K562 (cell line): Measurements from ENCODE around the gene CENPI. TPM values are rescaled to one million over a fixed set of nuclear protein-coding genes. Genes with fewer than 3 reads are reported as not detected.

Experiments used
- ATF6 ChIP-seq: sonication (generic); formaldehyde crosslinking; IDR thresholded peaks from 2 replicates; pipeline ENCODE4 v1.4.0; 2020; ENCODE audit warnings: mild to moderate bottlenecking, missing genetic modification reagents
- ATF7 ChIP-seq: fragments of 450-650 bp; IDR thresholded peaks from 2 replicates; pipeline ENCODE4 v1.7.1; 2014; ENCODE audit warnings: mild to moderate bottlenecking, moderate library complexity
- GATAD2A ChIP-seq: fragments of 450-650 bp; IDR thresholded peaks from 2 replicates; pipeline ENCODE4 v1.6.1; 2017
- LEF1 ChIP-seq: fragments of 450-650 bp; IDR thresholded peaks from 2 replicates; pipeline ENCODE4 v1.6.1; 2016; ENCODE audit warnings: mild to moderate bottlenecking
- MYBL2 ChIP-seq, 2 experiments: fragments of 450-650 bp in 1 of 2; sonication (generic) in 1 of 2; formaldehyde crosslinking in 1 of 2; IDR thresholded peaks; 2 replicates each; pipeline versions ENCODE4 v1.6.1 to v1.8.1; 2017 to 2022; ENCODE audit warnings: borderline replicate concordance in 1 of 2, inconsistent platforms in 1 of 2, low read depth in 1 of 2, mild to moderate bottlenecking in 1 of 2, missing genetic modification reagents in 1 of 2, moderate library complexity in 1 of 2
- NBN ChIP-seq: fragments of 450-650 bp; IDR thresholded peaks from 2 replicates; pipeline ENCODE4 v1.6.1; 2016; ENCODE audit warnings: low read depth, mild to moderate bottlenecking
- NR2F6 ChIP-seq: fragments of 450-650 bp; formaldehyde crosslinking; IDR thresholded peaks from 2 replicates; pipeline ENCODE4 v1.4.0; 2020; ENCODE audit warnings: mild to moderate bottlenecking
- SIN3A ChIP-seq, 2 experiments: fragments of 150-350 bp in 1 of 2; IDR thresholded peaks; 2 replicates each; pipeline ENCODE4 v1.6.1; 2011 to 2016; ENCODE audit warnings: borderline replicate concordance in 2 of 2, low read depth in 2 of 2, low read length in 2 of 2, mild to moderate bottlenecking in 2 of 2, moderate library complexity in 2 of 2; ENCODE audit not compliant: control insufficient read depth in 1 of 2
- SMAD3 ChIP-seq: fragments of 450-650 bp; formaldehyde crosslinking; conservative IDR thresholded peaks from 2 replicates; pipeline ENCODE4 v1.4.0; 2020; ENCODE audit warnings: mild to moderate bottlenecking
- SP2 ChIP-seq: IDR thresholded peaks from 2 replicates; pipeline ENCODE4 v1.6.1; 2011; ENCODE audit warnings: mild to moderate bottlenecking, low read depth, low read length, moderate library complexity; ENCODE audit not compliant: poor library complexity, severe bottlenecking; ENCODE audit errors: extremely low read depth
- ZNF3 ChIP-seq: fragments of 250-450 bp; sonication (Bioruptor Pico); IDR thresholded peaks from 2 replicates; pipeline ENCODE4 v1.5.0; 2021; ENCODE audit warnings: mild to moderate bottlenecking, moderate library complexity
- ZZZ3 ChIP-seq: fragments of 450-650 bp; IDR thresholded peaks from 2 replicates; pipeline ENCODE4 v1.6.1; 2016; ENCODE audit warnings: antibody characterized with exemption, mild to moderate bottlenecking, moderate library complexity
- polyA plus RNA-seq, 8 experiments: library from polyadenylated mRNA; depleted of rRNA in 4 of 8; stranded (reverse) in 5 of 8; unstranded in 3 of 8; fragments of >200 nt; fragmentation: Nextera tagmentation in 2 of 8; fragmentation: Illumina TruSeq in 1 of 8; extraction: Ambion mirVana in 2 of 8; extraction: Trizol in 1 of 8; gene quantifications; 2 replicates each; pipeline versions ENCODE4 v1.2.1 to v1.2.3, GENCODE V29; 2011 to 2014; ENCODE audit warnings: inconsistent platforms in 1 of 8, missing spikeins in 1 of 8
- total RNA-seq, 7 experiments: library from RNA; depleted of rRNA in 6 of 7; stranded (reverse); fragments of >200 nt in 6 of 7; fragmentation: Illumina TruSeq in 2 of 7; extraction: Trizol in 2 of 7; gene quantifications; 2 replicates each; pipeline versions ENCODE4 v1.2.1 to v1.2.3, GENCODE V29; 2011 to 2021; ENCODE audit warnings: low replicate concordance in 1 of 7
- TF ChIP-seq, protein P1 (sequence below): IDR thresholded peaks from 2 replicates; pipeline ENCODE4 v1.6.1; 2011; ENCODE audit not compliant: insufficient read length; ENCODE audit errors: extremely low read depth
- TF ChIP-seq, protein P2 (sequence below): IDR thresholded peaks from 2 replicates; pipeline ENCODE4 v1.6.1; 2012; ENCODE audit warnings: low read depth, low read length, improper control_type of control experiment, borderline replicate concordance

The CENPI gene
- total and polyA plus RNA-seq, 9 of the 15 experiments (the other 6 are each of a cell fraction or from before 2014, with no cell fraction given) = 6.6 to 23.5 (median 14.9) TPM

GRCh38 chrX:101051549-101052302, 46.3 kb upstream of the CENPI start, which contains the start of gene TRMT2B (continued):
- TF ChIP-seq SMAD3 (CRISPR knock-in tag) = no peak
- TF ChIP-seq SP2 = no peak
- TF ChIP-seq MYBL2 (IDR thresholded peaks at IDR 0.05; ENCODE audit: low read depth) = no peak
- TF ChIP-seq MYBL2 (CRISPR knock-in tag; IDR thresholded peaks at IDR 0.05; ENCODE audit: borderline replicate concordance) = no peak
- TF ChIP-seq ZNF3 (CRISPR knock-in tag) = no peak
- TF ChIP-seq ATF6 (CRISPR knock-in tag) = no peak
- peak; percentile 47 for TF ChIP-seq ATF7
- no peak for TF ChIP-seq LEF1
- TF ChIP-seq, protein P1, sequence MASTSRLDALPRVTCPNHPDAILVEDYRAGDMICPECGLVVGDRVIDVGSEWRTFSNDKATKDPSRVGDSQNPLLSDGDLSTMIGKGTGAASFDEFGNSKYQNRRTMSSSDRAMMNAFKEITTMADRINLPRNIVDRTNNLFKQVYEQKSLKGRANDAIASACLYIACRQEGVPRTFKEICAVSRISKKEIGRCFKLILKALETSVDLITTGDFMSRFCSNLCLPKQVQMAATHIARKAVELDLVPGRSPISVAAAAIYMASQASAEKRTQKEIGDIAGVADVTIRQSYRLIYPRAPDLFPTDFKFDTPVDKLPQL = no peak
- no peak for TF ChIP-seq NBN
- TF ChIP-seq GATAD2A = no peak
- TF ChIP-seq SIN3A (IDR thresholded peaks at IDR 0.05; ENCODE audit: borderline replicate concordance in 2 of 2, control insufficient read depth in 1 of 2, low read depth in 2 of 2, low read length in 2 of 2) = peak; percentile 13 to 23; a peak in 1 of 4 replicates
- no peak for TF ChIP-seq ZZZ3
- TF ChIP-seq, protein P2, sequence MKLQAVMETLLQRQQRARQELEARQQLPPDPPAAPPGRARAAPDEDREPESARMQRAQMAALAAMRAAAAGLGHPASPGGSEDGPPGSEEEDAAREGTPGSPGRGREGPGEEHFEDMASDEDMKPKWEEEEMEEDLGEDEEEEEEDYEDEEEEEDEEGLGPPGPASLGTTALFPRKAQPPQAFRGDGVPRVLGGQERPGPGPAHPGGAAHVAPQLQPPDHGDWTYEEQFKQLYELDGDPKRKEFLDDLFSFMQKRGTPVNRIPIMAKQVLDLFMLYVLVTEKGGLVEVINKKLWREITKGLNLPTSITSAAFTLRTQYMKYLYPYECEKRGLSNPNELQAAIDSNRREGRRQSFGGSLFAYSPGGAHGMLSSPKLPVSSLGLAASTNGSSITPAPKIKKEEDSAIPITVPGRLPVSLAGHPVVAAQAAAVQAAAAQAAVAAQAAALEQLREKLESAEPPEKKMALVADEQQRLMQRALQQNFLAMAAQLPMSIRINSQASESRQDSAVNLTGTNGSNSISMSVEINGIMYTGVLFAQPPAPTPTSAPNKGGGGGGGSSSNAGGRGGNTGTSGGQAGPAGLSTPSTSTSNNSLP = no peak
- TF ChIP-seq NR2F6 (CRISPR knock-in tag) = no peak
